Right kidney (tissue), 9 donors: ENCODE results near the gene TSPAN10.
"Not testable (repeated sequence)": the region's sequence is repeated elsewhere in the genome, so short reads cannot be mapped to it uniquely, and the experiment has no call there.

Experiments used
- DNase-seq: peaks from one replicate; pipeline ENCODE4 v3.0.0-alpha.2; 2016
- long read RNA-seq, 8 donors: transcript quantifications; one replicate each; lab custom pipeline, GENCODE V29; 2026

The TSPAN10 gene
- long read RNA-seq, donor 1, result 0 reads
- long read RNA-seq, donor 2, partial matches to known transcripts, result 0 of 3 reads
- long read RNA-seq, donor 2, other reads (novel, unspliced or antisense), result 0 of 3 reads
- long read RNA-seq, donor 3, partial matches to known transcripts, result 0 of 5 reads
- long read RNA-seq, donor 3, other reads (novel, unspliced or antisense), result 0 of 5 reads
- long read RNA-seq, donor 4, partial matches to known transcripts, result 9 of 20 reads
- long read RNA-seq, donor 4, other reads (novel, unspliced or antisense), result 7 of 20 reads
- long read RNA-seq, donor 5, partial matches to known transcripts, result 36 of 82 reads
- long read RNA-seq, donor 5, other reads (novel, unspliced or antisense), result 40 of 82 reads
- long read RNA-seq, donor 6, partial matches to known transcripts, result 0 of 6 reads
- long read RNA-seq, donor 6, other reads (novel, unspliced or antisense), result 0 of 6 reads
- long read RNA-seq, donor 7, result 0 reads
- long read RNA-seq, donor 8, partial matches to known transcripts, result 0 of 5 reads
- long read RNA-seq, donor 8, other reads (novel, unspliced or antisense), result 0 of 5 reads

GRCh38 chr17:81636505-81637288 is at the start of gene TSPAN10, which contains the start of gene NPLOC4:
TSPAN10 (plus strand) TSS chr17:81637196; CDS start chr17:81642413, 5,217 bp downstream.
NPLOC4 (minus strand) TSS chr17:81637112; CDS start chr17:81636930, 182 bp downstream.
- peak; percentile 83 for DNase-seq

- DNase-seq, result no peak
Measured at GRCh38 chr17:81589612-81590011, 47.4 kb upstream of the TSPAN10 start.

- no peak for DNase-seq
Measured at GRCh38 chr17:81590121-81590520, 46.9 kb upstream of the TSPAN10 start.

- no peak for DNase-seq
Measured at GRCh38 chr17:81591971-81592370, 45.0 kb upstream of the TSPAN10 start.

- no peak for DNase-seq
Measured at GRCh38 chr17:81593105-81593871, 43.7 kb upstream of the TSPAN10 start.

GRCh38 chr17:81599719-81600486 is 37.1 kb upstream of the TSPAN10 start:
- DNase-seq, result no peak

GRCh38 chr17:81601525-81602120 is 35.4 kb upstream of the TSPAN10 start:
- DNase-seq, result peak; percentile 27

- DNase-seq, result no peak
Measured at GRCh38 chr17:81603846-81604610, 33.0 kb upstream of the TSPAN10 start.

GRCh38 chr17:81607431-81607830 is 29.6 kb upstream of the TSPAN10 start:
- DNase-seq, result no peak

GRCh38 chr17:81608082-81608481 is 28.9 kb upstream of the TSPAN10 start:
- DNase-seq, result no peak

- no peak for DNase-seq
Measured at GRCh38 chr17:81608605-81609004, 28.4 kb upstream of the TSPAN10 start.

- no peak for DNase-seq
Measured at GRCh38 chr17:81609541-81610311, 27.3 kb upstream of the TSPAN10 start.

- DNase-seq, result no peak
Measured at GRCh38 chr17:81612172-81612970, 24.6 kb upstream of the TSPAN10 start.

- no peak for DNase-seq
Measured at GRCh38 chr17:81615401-81615930, 21.5 kb upstream of the TSPAN10 start.

GRCh38 chr17:81616877-81617276 is 20.1 kb upstream of the TSPAN10 start:
- DNase-seq, result no peak

GRCh38 chr17:81618307-81618706 is 18.7 kb upstream of the TSPAN10 start:
- DNase-seq, result not testable (repeated sequence)

- no peak for DNase-seq
Measured at GRCh38 chr17:81621494-81622130, 15.4 kb upstream of the TSPAN10 start.

- no peak for DNase-seq
Measured at GRCh38 chr17:81630274-81630673, 6.7 kb upstream of the TSPAN10 start.
